ENCODE results near the gene LCN15. TPM values are rescaled to one million over a fixed set of nuclear protein-coding genes. Genes with fewer than 3 reads are reported as not detected.

Gene LCN15
- total and polyA plus RNA-seq, 2 of the 13 experiments (the other 11 are each of a cell fraction or from before 2014, with no cell fraction given): 1.3 to 53.7 TPM

DNA sequence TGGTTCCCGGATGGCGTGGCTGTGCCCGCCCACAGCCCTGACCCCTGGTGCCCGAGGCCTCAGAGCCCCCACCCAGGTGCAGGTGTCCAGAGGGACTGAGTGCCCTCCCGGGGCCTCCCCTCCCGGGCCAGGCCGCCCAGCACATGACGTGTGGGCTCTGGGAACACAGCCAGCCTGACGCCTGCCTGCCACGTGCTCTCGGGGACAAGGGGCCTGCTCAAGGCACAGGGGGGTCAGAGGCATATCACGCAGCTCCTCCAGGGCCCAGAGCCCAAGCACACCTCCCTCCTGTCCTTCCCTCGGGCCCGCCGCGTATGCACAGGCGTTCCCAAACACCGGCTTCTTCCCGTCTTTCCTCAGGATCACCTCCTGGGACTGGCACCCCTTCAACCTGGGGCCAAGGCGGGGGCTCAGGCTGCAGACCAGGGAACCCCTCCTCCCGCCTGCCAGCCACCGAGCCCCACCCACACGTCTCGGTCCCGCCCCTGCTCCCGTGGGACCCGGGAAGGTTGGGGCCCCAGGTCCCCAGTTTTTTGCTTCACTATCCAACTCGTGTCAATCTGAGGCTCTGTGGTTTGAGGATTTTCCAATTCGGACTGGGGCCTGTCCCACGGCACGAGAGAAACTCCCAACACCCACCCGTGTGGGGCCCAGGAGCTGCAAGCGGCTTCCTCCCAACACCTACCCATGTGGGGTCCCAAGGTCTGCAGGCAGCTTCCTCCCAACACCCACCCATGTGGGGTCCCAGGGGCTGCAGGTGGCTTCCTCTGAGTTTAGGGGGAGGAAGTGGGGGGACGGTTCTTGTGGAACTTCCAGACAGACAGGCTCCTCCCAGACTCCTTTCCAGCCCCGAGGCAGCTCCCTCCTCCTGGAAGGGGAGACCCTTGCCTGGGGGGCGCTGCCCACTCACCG, 23.1 kb downstream of the LCN15 start (continued):
- TF ChIP-seq, protein P1, sequence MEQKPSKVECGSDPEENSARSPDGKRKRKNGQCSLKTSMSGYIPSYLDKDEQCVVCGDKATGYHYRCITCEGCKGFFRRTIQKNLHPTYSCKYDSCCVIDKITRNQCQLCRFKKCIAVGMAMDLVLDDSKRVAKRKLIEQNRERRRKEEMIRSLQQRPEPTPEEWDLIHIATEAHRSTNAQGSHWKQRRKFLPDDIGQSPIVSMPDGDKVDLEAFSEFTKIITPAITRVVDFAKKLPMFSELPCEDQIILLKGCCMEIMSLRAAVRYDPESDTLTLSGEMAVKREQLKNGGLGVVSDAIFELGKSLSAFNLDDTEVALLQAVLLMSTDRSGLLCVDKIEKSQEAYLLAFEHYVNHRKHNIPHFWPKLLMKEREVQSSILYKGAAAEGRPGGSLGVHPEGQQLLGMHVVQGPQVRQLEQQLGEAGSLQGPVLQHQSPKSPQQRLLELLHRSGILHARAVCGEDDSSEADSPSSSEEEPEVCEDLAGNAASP (CRISPR knock-in tag; IDR thresholded peaks at IDR 0.05; ENCODE audit: borderline replicate concordance): no peak
- TF ChIP-seq SOX6 (IDR thresholded peaks at IDR 0.05) (no peak), SOX6 (CRISPR knock-in tag; IDR thresholded peaks at IDR 0.05) (peak; percentile 49), ZNF232 (CRISPR knock-in tag; IDR thresholded peaks at IDR 0.05; ENCODE audit: borderline replicate concordance) (peak; percentile 79), GATA4 (IDR thresholded peaks at IDR 0.05; ENCODE audit: borderline replicate concordance, low read depth) (no peak), POLR2A (IDR thresholded peaks at IDR 0.05; ENCODE audit: insufficient read depth in 1 of 2, low read depth in 2 of 2, low read length in 2 of 2) (no peak), ZNF30 (CRISPR knock-in tag; IDR thresholded peaks at IDR 0.05) (no peak), ZBTB2 (CRISPR knock-in tag; IDR thresholded peaks at IDR 0.05; ENCODE audit: low read depth) (no peak), TBX2 (CRISPR knock-in tag; IDR thresholded peaks at IDR 0.05; ENCODE audit: borderline replicate concordance) (peak; percentile 79; the same call in 1 of the 2 replicates), PRPF4 (IDR thresholded peaks at IDR 0.05; ENCODE audit: low read depth, low read length, poor library complexity, severe bottlenecking) (no peak), NFRKB (IDR thresholded peaks at IDR 0.05) (no peak), FOXM1 (CRISPR knock-in tag; IDR thresholded peaks at IDR 0.05) (no peak), NONO (IDR thresholded peaks at IDR 0.05) (no peak), NONO (CRISPR knock-in tag; conservative IDR thresholded peaks at IDR 0.05) (no peak), ZNF792 (CRISPR knock-in tag; IDR thresholded peaks at IDR 0.05) (no peak; the same call in 1 of the 2 replicates), HDAC2 (CRISPR knock-in tag; IDR thresholded peaks at IDR 0.05) (no peak), CC2D1A (CRISPR knock-in tag; IDR thresholded peaks at IDR 0.05) (no peak), FOXJ3 (CRISPR knock-in tag; IDR thresholded peaks at IDR 0.05; ENCODE audit: borderline replicate concordance) (no peak), ZFP62 (CRISPR knock-in tag; IDR thresholded peaks at IDR 0.05) (no peak), ZNF619 (CRISPR knock-in tag; IDR thresholded peaks at IDR 0.05) (no peak), ZNF598 (CRISPR knock-in tag; IDR thresholded peaks at IDR 0.05; ENCODE audit: borderline replicate concordance) (0 out of 2 replicates have a peak, but pooled peaks have one; percentile 38), KDM2A (CRISPR knock-in tag; IDR thresholded peaks at IDR 0.05; ENCODE audit: borderline replicate concordance, low read depth) (peak; percentile 60)
- TF ChIP-seq, protein P2, sequence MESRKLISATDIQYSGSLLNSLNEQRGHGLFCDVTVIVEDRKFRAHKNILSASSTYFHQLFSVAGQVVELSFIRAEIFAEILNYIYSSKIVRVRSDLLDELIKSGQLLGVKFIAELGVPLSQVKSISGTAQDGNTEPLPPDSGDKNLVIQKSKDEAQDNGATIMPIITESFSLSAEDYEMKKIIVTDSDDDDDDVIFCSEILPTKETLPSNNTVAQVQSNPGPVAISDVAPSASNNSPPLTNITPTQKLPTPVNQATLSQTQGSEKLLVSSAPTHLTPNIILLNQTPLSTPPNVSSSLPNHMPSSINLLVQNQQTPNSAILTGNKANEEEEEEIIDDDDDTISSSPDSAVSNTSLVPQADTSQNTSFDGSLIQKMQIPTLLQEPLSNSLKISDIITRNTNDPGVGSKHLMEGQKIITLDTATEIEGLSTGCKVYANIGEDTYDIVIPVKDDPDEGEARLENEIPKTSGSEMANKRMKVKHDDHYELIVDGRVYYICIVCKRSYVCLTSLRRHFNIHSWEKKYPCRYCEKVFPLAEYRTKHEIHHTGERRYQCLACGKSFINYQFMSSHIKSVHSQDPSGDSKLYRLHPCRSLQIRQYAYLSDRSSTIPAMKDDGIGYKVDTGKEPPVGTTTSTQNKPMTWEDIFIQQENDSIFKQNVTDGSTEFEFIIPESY (CRISPR knock-in tag; IDR thresholded peaks at IDR 0.05): no peak
